ENCODE measurements around the gene A1CF. TPM values are rescaled to one million over a fixed set of nuclear protein-coding genes. Genes with fewer than 3 reads are reported as not detected.
"Not testable (repeated sequence)": the region's sequence is repeated elsewhere in the genome, so short reads cannot be mapped to it uniquely, and the experiment has no call there.

The A1CF gene
- polyA plus RNA-seq, 1 donor (not counting 4 experiments of a cell fraction or from before 2014, with no cell fraction given): not detected

- Histone ChIP-seq H3K9ac (ENCODE audit: control insufficient read depth, extremely low read depth, insufficient read depth, low read length) (no peak overlapping the region), H3K4me3 (ENCODE audit: control insufficient read depth in 2 of 3, extremely low read depth in 1 of 3, insufficient read depth in 2 of 3, low read depth in 1 of 3, low read length in 3 of 3) (no peak overlapping the region), H3K36me3 (ENCODE audit: control insufficient read depth in 2 of 2, extremely low read depth in 1 of 2, insufficient read depth in 2 of 2, low read length in 2 of 2) (no peaks in the 10 kb centered on the region), H3K4me1 (ENCODE audit: control insufficient read depth, extremely low read depth, insufficient read depth, low read length) (no peaks in the 10 kb centered on the region), H2AFZ (ENCODE audit: control insufficient read depth, low read length) (no peak overlapping the region), H3K27me3 (ENCODE audit: control insufficient read depth, extremely low read depth, insufficient read depth, low read length) (no peaks in the 10 kb centered on the region), H4K20me1 (ENCODE audit: control insufficient read depth, extremely low read depth, insufficient read depth, low read length) (no peaks in the 10 kb centered on the region), H3K9me3 (ENCODE audit: control insufficient read depth, low read depth, low read length) (no peaks in the 10 kb centered on the region), H3K4me2 (ENCODE audit: control insufficient read depth, extremely low read depth, insufficient read depth, low read depth, low read length) (no peak overlapping the region), H3K27ac (ENCODE audit: control insufficient read depth, insufficient read depth, low read length) (no peak overlapping the region), H3K9me1 (ENCODE audit: control insufficient read depth, extremely low read depth, insufficient read depth, low read length) (no peaks in the 10 kb centered on the region), H3K79me2 (ENCODE audit: control insufficient read depth, insufficient read depth, low read length) (no peaks in the 10 kb centered on the region)
- no peak for DNase-seq (ENCODE audit: low read depth, low spot score)
- dilution Hi-C loops (cut with MboI; ENCODE audit: extremely low pct_ligation_motif_present, low sequenced_read_pairs): no loop called here
- TF ChIP-seq CTCF (optimal IDR thresholded peaks at IDR 0.05 in 1 of 3, IDR thresholded peaks at IDR 0.05 in 1 of 3, conservative IDR thresholded peaks at IDR 0.05 in 1 of 3; ENCODE audit: extremely low read depth in 1 of 3, insufficient read depth in 2 of 3, low read length in 3 of 3) (no peak), EZH2 (IDR thresholded peaks at IDR 0.05; ENCODE audit: low read length) (no peak)
- FAIRE-seq: no peak
Observed at GRCh38 chr10:50883629-50884028, 1.8 kb downstream of the A1CF start.

GRCh38 chr10:50882540-50882983 is 2.9 kb downstream of the A1CF start:
- TF ChIP-seq CTCF (optimal IDR thresholded peaks at IDR 0.05 in 1 of 3, IDR thresholded peaks at IDR 0.05 in 1 of 3, conservative IDR thresholded peaks at IDR 0.05 in 1 of 3; ENCODE audit: extremely low read depth in 1 of 3, insufficient read depth in 2 of 3, low read length in 3 of 3) (no peak), EZH2 (IDR thresholded peaks at IDR 0.05; ENCODE audit: low read length) (no peak)
- Histone ChIP-seq H3K4me1 (ENCODE audit: control insufficient read depth, extremely low read depth, insufficient read depth, low read length) (no peaks in the 10 kb centered on the region), H3K4me2 (ENCODE audit: control insufficient read depth, extremely low read depth, insufficient read depth, low read depth, low read length) (no peak overlapping the region), H3K9me1 (ENCODE audit: control insufficient read depth, extremely low read depth, insufficient read depth, low read length) (no peaks in the 10 kb centered on the region), H2AFZ (ENCODE audit: control insufficient read depth, low read length) (no peak overlapping the region), H3K4me3 (ENCODE audit: control insufficient read depth in 2 of 3, extremely low read depth in 1 of 3, insufficient read depth in 2 of 3, low read depth in 1 of 3, low read length in 3 of 3) (no peak overlapping the region), H3K27ac (ENCODE audit: control insufficient read depth, insufficient read depth, low read length) (no peak overlapping the region), H3K79me2 (ENCODE audit: control insufficient read depth, insufficient read depth, low read length) (no peaks in the 10 kb centered on the region), H3K27me3 (ENCODE audit: control insufficient read depth, extremely low read depth, insufficient read depth, low read length) (no peaks in the 10 kb centered on the region), H3K36me3 (ENCODE audit: control insufficient read depth in 2 of 2, extremely low read depth in 1 of 2, insufficient read depth in 2 of 2, low read length in 2 of 2) (no peaks in the 10 kb centered on the region), H3K9me3 (ENCODE audit: control insufficient read depth, low read depth, low read length) (no peaks in the 10 kb centered on the region), H4K20me1 (ENCODE audit: control insufficient read depth, extremely low read depth, insufficient read depth, low read length) (no peaks in the 10 kb centered on the region), H3K9ac (ENCODE audit: control insufficient read depth, extremely low read depth, insufficient read depth, low read length) (no peak overlapping the region)
- dilution Hi-C loops (cut with MboI; ENCODE audit: extremely low pct_ligation_motif_present, low sequenced_read_pairs): no loop called here
- FAIRE-seq (no peak), DNase-seq (ENCODE audit: low read depth, low spot score) (no peak)

DNA sequence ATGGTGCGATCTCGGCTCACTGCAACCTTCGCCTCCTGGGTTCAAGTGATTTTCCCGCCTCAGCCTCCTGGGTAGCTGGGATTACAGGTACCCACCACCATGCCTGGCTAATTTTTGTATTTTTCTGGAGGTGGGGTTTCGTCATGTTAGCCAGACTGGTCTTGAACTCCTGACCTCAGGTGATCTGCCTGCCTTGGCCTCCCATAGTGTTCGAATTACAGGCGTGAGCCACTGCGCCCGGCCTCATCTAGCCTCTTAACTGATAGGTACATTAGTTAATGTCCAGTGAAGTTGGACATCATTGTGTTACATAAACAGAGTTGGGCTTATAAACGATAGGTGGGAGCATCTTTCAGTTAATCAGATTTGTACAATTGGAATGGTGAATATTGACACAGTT is 4.4 kb downstream of the A1CF start:
- H3K9me3 ChIP-seq (ENCODE audit: control insufficient read depth, low read depth, low read length); H3K36me3 ChIP-seq (ENCODE audit: control insufficient read depth in 2 of 2, extremely low read depth in 1 of 2, insufficient read depth in 2 of 2, low read length in 2 of 2); H4K20me1 ChIP-seq (ENCODE audit: control insufficient read depth, extremely low read depth, insufficient read depth, low read length); H3K9me1 ChIP-seq (ENCODE audit: control insufficient read depth, extremely low read depth, insufficient read depth, low read length); H3K9ac ChIP-seq (ENCODE audit: control insufficient read depth, extremely low read depth, insufficient read depth, low read length); H3K27ac ChIP-seq (ENCODE audit: control insufficient read depth, insufficient read depth, low read length); FAIRE-seq; dilution Hi-C loops (cut with MboI; ENCODE audit: extremely low pct_ligation_motif_present, low sequenced_read_pairs); H3K27me3 ChIP-seq (ENCODE audit: control insufficient read depth, extremely low read depth, insufficient read depth, low read length); H3K4me1 ChIP-seq (ENCODE audit: control insufficient read depth, extremely low read depth, insufficient read depth, low read length); H3K79me2 ChIP-seq (ENCODE audit: control insufficient read depth, insufficient read depth, low read length); H3K4me2 ChIP-seq (ENCODE audit: control insufficient read depth, extremely low read depth, insufficient read depth, low read depth, low read length); H2AFZ ChIP-seq (ENCODE audit: control insufficient read depth, low read length); DNase-seq (ENCODE audit: low read depth, low spot score); H3K4me3 ChIP-seq (ENCODE audit: control insufficient read depth in 2 of 3, extremely low read depth in 1 of 3, insufficient read depth in 2 of 3, low read depth in 1 of 3, low read length in 3 of 3): not testable (repeated sequence)
